Loucy (cell line): ENCODE results near the gene C4B.
"Not testable (repeated sequence)": the region's sequence is repeated elsewhere in the genome, so short reads cannot be mapped to it uniquely, and the experiment has no call there.

Experiments used
- H2AFZ ChIP-seq: fragments of 200-600 bp; sonication (generic); 2 replicates; pipeline ENCODE4 v1.6.0; 2016; ENCODE audit warnings: antibody characterized with exemption, mild to moderate bottlenecking, low read length, moderate library complexity
- H3F3A ChIP-seq: fragments of 200-600 bp; 2 replicates; pipeline ENCODE4 v1.6.0; 2016; ENCODE audit warnings: antibody characterized with exemption, low read depth, mild to moderate bottlenecking
- H3K27me3 ChIP-seq: fragments of 200-600 bp; sonication (generic); 2 replicates; pipeline ENCODE4 v1.6.1; 2014; ENCODE audit warnings: low read length, mild to moderate bottlenecking; ENCODE audit not compliant: insufficient read depth, poor library complexity, severe bottlenecking
- H3K36me3 ChIP-seq: fragments of 200-600 bp; sonication (generic); 2 replicates; pipeline ENCODE4 v1.6.1; 2016; ENCODE audit warnings: low read length; ENCODE audit not compliant: insufficient read depth
- H3K4me1 ChIP-seq: fragments of 200-600 bp; sonication (generic); 2 replicates; pipeline ENCODE4 v1.5.1; 2014; ENCODE audit warnings: low read length, mild to moderate bottlenecking; ENCODE audit not compliant: insufficient read depth, poor library complexity, severe bottlenecking
- H3K4me2 ChIP-seq: fragments of 200-600 bp; sonication (generic); 2 replicates; pipeline ENCODE4 v1.6.0; 2014; ENCODE audit warnings: antibody characterized with exemption, low read length, low read depth, mild to moderate bottlenecking; ENCODE audit not compliant: poor library complexity, severe bottlenecking
- H3K4me3 ChIP-seq: fragments of 200-600 bp; sonication (generic); 2 replicates; pipeline ENCODE4 v1.5.1; 2014; ENCODE audit warnings: low read length, mild to moderate bottlenecking, mixed read lengths; ENCODE audit not compliant: poor library complexity, severe bottlenecking
- H3K79me2 ChIP-seq: fragments of 200-600 bp; sonication (generic); 2 replicates; pipeline ENCODE4 v1.6.1; 2014; ENCODE audit warnings: low read length; ENCODE audit not compliant: insufficient read depth
- H3K9ac ChIP-seq: fragments of 200-600 bp; sonication (generic); 2 replicates; pipeline ENCODE4 v1.6.0; 2014; ENCODE audit warnings: mild to moderate bottlenecking, low read depth, low read length, moderate library complexity; ENCODE audit not compliant: poor library complexity, severe bottlenecking
- H3K9me2 ChIP-seq: fragments of 200-600 bp; sonication (generic); replicated peaks from 2 replicates; pipeline ENCODE4 v1.6.1; 2016; ENCODE audit warnings: low read depth, low read length, mixed read lengths
- H3K9me3 ChIP-seq: fragments of 200-600 bp; sonication (generic); 2 replicates; pipeline ENCODE4 v1.6.1; 2014; ENCODE audit warnings: mild to moderate bottlenecking, antibody characterized with exemption, low read length, low read depth; ENCODE audit not compliant: insufficient read depth
- H4K20me1 ChIP-seq: fragments of 200-600 bp; sonication (generic); 2 replicates; pipeline ENCODE4 v1.6.0; 2014; ENCODE audit warnings: antibody characterized with exemption, low read length, mild to moderate bottlenecking; ENCODE audit not compliant: insufficient read depth, poor library complexity, severe bottlenecking
- CTCF ChIP-seq: fragments of 200-600 bp; sonication (generic); conservative IDR thresholded peaks from 2 replicates; pipeline ENCODE4 v1.5.1; 2014; ENCODE audit warnings: mild to moderate bottlenecking, antibody characterized with exemption, low read length
- EZH2phosphoT487 ChIP-seq: fragments of 200-600 bp; IDR thresholded peaks from 2 replicates; pipeline ENCODE4 v1.6.1; 2018; ENCODE audit warnings: antibody characterized with exemption, mild to moderate bottlenecking, moderate library complexity, borderline replicate concordance

C4B gene

GRCh38 chr6:32042276-32042675 lies 27.7 kb downstream of the C4B start:
- not testable (repeated sequence) for H3K4me1 ChIP-seq, H3F3A ChIP-seq, H3K9me3 ChIP-seq, H3K27me3 ChIP-seq, H2AFZ ChIP-seq, H3K9me2 ChIP-seq, H4K20me1 ChIP-seq, H3K9ac ChIP-seq, H3K4me3 ChIP-seq, H3K79me2 ChIP-seq, H3K36me3 ChIP-seq, H3K4me2 ChIP-seq

GRCh38 chr6:32043589-32044380 lies 29.2 kb downstream of the C4B start:
- not testable (repeated sequence) for H3K79me2 ChIP-seq, H3F3A ChIP-seq

GRCh38 chr6:32044916-32045315 lies 30.3 kb downstream of the C4B start:
- not testable (repeated sequence) for H3K9me3 ChIP-seq, H3K4me2 ChIP-seq, H3K27me3 ChIP-seq, H3K4me3 ChIP-seq, H3K9ac ChIP-seq, H3K4me1 ChIP-seq, H4K20me1 ChIP-seq, H3K36me3 ChIP-seq, H3F3A ChIP-seq, H3K79me2 ChIP-seq, H2AFZ ChIP-seq, H3K9me2 ChIP-seq

More at GRCh38 chr6:32043589-32044380, 29.2 kb downstream of the C4B start:
- not testable (repeated sequence) for H3K4me3 ChIP-seq, H3K4me1 ChIP-seq, H3K36me3 ChIP-seq, H3K27me3 ChIP-seq, H3K9ac ChIP-seq, H3K9me2 ChIP-seq, H2AFZ ChIP-seq, H3K4me2 ChIP-seq, H3K9me3 ChIP-seq, H4K20me1 ChIP-seq

DNA sequence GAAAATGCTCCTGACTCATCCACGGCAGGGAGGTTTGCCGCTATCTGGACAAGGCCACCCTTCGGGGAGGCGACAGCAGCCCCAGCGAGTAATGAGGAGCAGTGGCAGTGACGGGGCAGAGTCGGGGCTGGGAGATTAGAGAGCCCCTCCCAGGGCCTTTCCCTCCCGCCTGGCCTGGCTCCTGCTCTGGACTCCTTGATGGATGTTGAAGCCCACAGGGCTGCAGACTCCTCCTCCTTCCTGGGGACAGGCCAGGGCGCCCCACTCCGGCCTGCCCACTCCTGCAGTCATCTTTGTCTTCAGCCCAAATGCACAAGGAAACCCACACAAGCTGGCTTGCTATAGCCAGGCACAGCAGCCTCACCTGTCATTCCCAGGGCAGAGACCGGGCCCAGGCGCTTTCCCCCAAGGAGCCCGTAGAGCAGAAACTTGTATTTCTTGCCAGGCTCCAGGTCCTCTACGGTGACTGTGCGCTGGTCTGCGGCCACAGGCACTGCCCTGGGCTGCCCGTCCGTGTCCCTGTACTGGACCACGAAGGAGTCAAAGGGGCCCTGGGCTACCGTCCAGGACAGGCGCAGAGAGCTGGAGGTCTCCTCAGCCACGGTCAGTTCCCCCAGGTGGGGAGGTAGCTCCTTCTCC lies 31.3 kb downstream of the C4B start:
- no peaks in the 10 kb centered on the region for H3K9me2 ChIP-seq
- TF ChIP-seq EZH2phosphoT487: no peak
- TF ChIP-seq CTCF: no peak
- no peaks in the 10 kb centered on the region for H3K27me3 ChIP-seq
- no peak overlapping the region for H2AFZ ChIP-seq
- H3K79me2 ChIP-seq: no peaks in the 10 kb centered on the region
- H3K36me3 ChIP-seq: no peaks in the 10 kb centered on the region
- no peaks in the 10 kb centered on the region for H3K4me1 ChIP-seq
- H4K20me1 ChIP-seq: no peaks in the 10 kb centered on the region
- H3F3A ChIP-seq: no peaks in the 10 kb centered on the region
- H3K4me2 ChIP-seq: no peak overlapping the region
- H3K9ac ChIP-seq: no peak overlapping the region
- no peak overlapping the region for H3K4me3 ChIP-seq
- no peaks in the 10 kb centered on the region for H3K9me3 ChIP-seq
